Activated B cell treated with CpG ODN at 0.5 μM for 24 hours (primary cell): ENCODE measurements around the gene CNNM3. TPM values are rescaled to one million over a fixed set of nuclear protein-coding genes. Genes with fewer than 3 reads are reported as not detected.

Source experiments
- ATAC-seq: fragments of 200-7000 bp; cut with Tn5 transposase; one replicate; pipeline ENCODE4 v1.10.0; 2021; ENCODE audit warnings: low read depth, mild to moderate bottlenecking, moderate library complexity
- CTCF ChIA-PET: fragments of 350-600 bp; sonication (Branson Sonifier 250); formaldehyde crosslinking; loops from one replicate; lab custom pipeline; 2021; ENCODE audit warnings: antibody characterized with exemption; lab: Charles Lee
- POLR2A ChIA-PET: fragments of 350-600 bp; sonication (Branson Sonifier 250); formaldehyde crosslinking; loops from one replicate; lab custom pipeline; 2021; ENCODE audit warnings: antibody characterized with exemption; lab: Charles Lee
- DNase-seq: peaks from one replicate; pipeline ENCODE4 v3.0.0; 2022
- H3K27ac Mint-ChIP-seq: one replicate; pipeline ENCODE4 v1.8.0; 2020; ENCODE audit warnings: mixed read lengths
- H3K27me3 Mint-ChIP-seq: one replicate; pipeline ENCODE4 v1.8.0; 2021; ENCODE audit warnings: mixed read lengths
- H3K36me3 Mint-ChIP-seq: one replicate; pipeline ENCODE4 v1.8.0; 2021; ENCODE audit warnings: low read depth, mixed read lengths
- H3K4me1 Mint-ChIP-seq: one replicate; pipeline ENCODE4 v1.8.0; 2021; ENCODE audit warnings: mixed read lengths
- H3K4me3 Mint-ChIP-seq: one replicate; pipeline ENCODE4 v1.8.0; 2020; ENCODE audit warnings: mild to moderate bottlenecking, mixed read lengths
- H3K9me3 Mint-ChIP-seq: one replicate; pipeline ENCODE4 v1.8.0; 2020; ENCODE audit warnings: mixed read lengths
- CTCF ChIP-seq: fragments of 200-600 bp; IDR thresholded peaks from one replicate; pipeline ENCODE4 v1.8.0; 2022; ENCODE audit warnings: antibody characterized with exemption, mild to moderate bottlenecking
- intact Hi-C: fragments of 100-400 bp; cut with micrococcal nuclease; formaldehyde crosslinking; loops from one replicate; pipeline ENCODE4 v1.15.1; 2024
- total RNA-seq: library from RNA; stranded (reverse); gene quantifications from 2 replicates; pipeline ENCODE4 v1.2.3, GENCODE V29; 2022

CNNM3 gene
- total RNA-seq, 1 donor from 2014 or later, result 20.3 TPM

- Mint-ChIP-seq H3K4me1 (peaks cover under 1% of the 10 kb centered on the region), H3K9me3 (no peaks in the 10 kb centered on the region), H3K36me3 (peaks cover 48% of the 10 kb centered on the region), H3K27me3 (no peaks in the 10 kb centered on the region), H3K4me3 (no peak overlapping the region), H3K27ac (no peak overlapping the region)
- no peak for ATAC-seq
- TF ChIP-seq CTCF, result no peak
- intact Hi-C loops, result no loop called here
- POLR2A ChIA-PET, result no interaction called here
- DNase-seq, result no peak
- CTCF ChIA-PET, result no interaction called here
Measured at GRCh38 chr2:96848264-96848663, 32.2 kb downstream of the CNNM3 start.

GRCh38 chr2:96852667-96853066 lies 36.6 kb downstream of the CNNM3 start:
- TF ChIP-seq CTCF, result no peak
- CTCF ChIA-PET, result no interaction called here
- H3K4me3 Mint-ChIP-seq, result no peak overlapping the region
- no peak for ATAC-seq
- no peaks in the 10 kb centered on the region for H3K27me3 Mint-ChIP-seq
- peaks cover 13% of the 10 kb centered on the region for H3K4me1 Mint-ChIP-seq
- intact Hi-C loops, result no loop called here
- POLR2A ChIA-PET, result interaction anchor here (1.4 kb wide), 1 partner anchor 14 kb away, joined by 3 read pairs; no protein-coding TSS in a partner anchor
- no peaks in the 10 kb centered on the region for H3K9me3 Mint-ChIP-seq
- H3K36me3 Mint-ChIP-seq, result peaks cover 45% of the 10 kb centered on the region
- H3K27ac Mint-ChIP-seq, result no peak overlapping the region
- no peak for DNase-seq

GRCh38 chr2:96853321-96853720 lies 37.3 kb downstream of the CNNM3 start:
- peaks cover 39% of the 10 kb centered on the region for H3K36me3 Mint-ChIP-seq

GRCh38 chr2:96856776-96857666 lies 41.0 kb downstream of the CNNM3 start:
- peaks cover 23% of the 10 kb centered on the region for H3K36me3 Mint-ChIP-seq

More at GRCh38 chr2:96853321-96853720, 37.3 kb downstream of the CNNM3 start:
- Mint-ChIP-seq H3K27ac (no peak overlapping the region), H3K27me3 (no peaks in the 10 kb centered on the region), H3K4me3 (no peak overlapping the region), H3K4me1 (peaks cover 13% of the 10 kb centered on the region), H3K9me3 (no peaks in the 10 kb centered on the region)
- TF ChIP-seq CTCF, result no peak
- intact Hi-C loops, result no loop called here
- POLR2A ChIA-PET, result no interaction called here
- CTCF ChIA-PET, result no interaction called here
- ATAC-seq, result no peak
- no peak for DNase-seq

More at GRCh38 chr2:96856776-96857666, 41.0 kb downstream of the CNNM3 start:
- no peak for DNase-seq
- intact Hi-C loops, result loop anchor here (5.0 kb wide), 3 partner anchors 95 to 805 kb away; partner anchors contain the start of genes ACTR1B, ARID5A and CNNM4
- H3K4me3 Mint-ChIP-seq, result peak overlapping the region; percentile 86
- CTCF ChIA-PET, result interaction anchor here (0.6 to 3.1 kb wide), 20 partner anchors 11 to 1230 kb away, joined by 3 to 57 read pairs (median 6); partner anchors contain the start of genes ANKRD36, CNNM3, CNNM4 and LMAN2L
- no peaks in the 10 kb centered on the region for H3K27me3 Mint-ChIP-seq
- TF ChIP-seq CTCF, result no peak
- H3K4me1 Mint-ChIP-seq, result peaks cover 16% of the 10 kb centered on the region
- peak overlapping the region; percentile 63 for H3K27ac Mint-ChIP-seq
- H3K9me3 Mint-ChIP-seq, result no peaks in the 10 kb centered on the region
- POLR2A ChIA-PET, result interaction anchor here (0.6 to 3.0 kb wide), 16 partner anchors 11 to 709 kb away, joined by 3 to 27 read pairs (median 6); partner anchors contain the start of genes ANKRD23, ANKRD36, CNNM3 and KANSL3
- no peak for ATAC-seq
